ENCODE measurements around the gene RAB4B.

- TF ChIP-seq, protein P1, sequence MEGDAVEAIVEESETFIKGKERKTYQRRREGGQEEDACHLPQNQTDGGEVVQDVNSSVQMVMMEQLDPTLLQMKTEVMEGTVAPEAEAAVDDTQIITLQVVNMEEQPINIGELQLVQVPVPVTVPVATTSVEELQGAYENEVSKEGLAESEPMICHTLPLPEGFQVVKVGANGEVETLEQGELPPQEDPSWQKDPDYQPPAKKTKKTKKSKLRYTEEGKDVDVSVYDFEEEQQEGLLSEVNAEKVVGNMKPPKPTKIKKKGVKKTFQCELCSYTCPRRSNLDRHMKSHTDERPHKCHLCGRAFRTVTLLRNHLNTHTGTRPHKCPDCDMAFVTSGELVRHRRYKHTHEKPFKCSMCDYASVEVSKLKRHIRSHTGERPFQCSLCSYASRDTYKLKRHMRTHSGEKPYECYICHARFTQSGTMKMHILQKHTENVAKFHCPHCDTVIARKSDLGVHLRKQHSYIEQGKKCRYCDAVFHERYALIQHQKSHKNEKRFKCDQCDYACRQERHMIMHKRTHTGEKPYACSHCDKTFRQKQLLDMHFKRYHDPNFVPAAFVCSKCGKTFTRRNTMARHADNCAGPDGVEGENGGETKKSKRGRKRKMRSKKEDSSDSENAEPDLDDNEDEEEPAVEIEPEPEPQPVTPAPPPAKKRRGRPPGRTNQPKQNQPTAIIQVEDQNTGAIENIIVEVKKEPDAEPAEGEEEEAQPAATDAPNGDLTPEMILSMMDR (tag by site-specific recombination; IDR thresholded peaks at IDR 0.05) = 0 out of 2 replicates have a peak, but pooled peaks have one; percentile 38
- TF ChIP-seq ZNF658 (tag by site-specific recombination; IDR thresholded peaks at IDR 0.05) (no peak), ZNF274 (IDR thresholded peaks at IDR 0.05; ENCODE audit: low read length) (no peak), ZNF274 (tag by site-specific recombination; IDR thresholded peaks at IDR 0.05; ENCODE audit: borderline replicate concordance) (no peak)
These were observed 21.7 kb downstream of the RAB4B start for GRCh38 chr19:40799558-40800338.
